HCT116 (cell line): ENCODE measurements around the gene MAPK10. TPM values are rescaled to one million over a fixed set of nuclear protein-coding genes. Genes with fewer than 3 reads are reported as not detected.

Experiments
- ATAC-seq: fragments of 200-7000 bp; cut with Tn5 transposase; 2 replicates; pipeline ENCODE4 v1.9.1; 2020; ENCODE audit warnings: mild to moderate bottlenecking, moderate library complexity
- BruUV-seq: library from RNA; stranded (reverse); fragments of 400-500 nt; replicated peaks from 2 replicates; lab custom pipeline; 2021; lab: Mats Ljungman, UMichigan
- CTCF ChIA-PET: fragments of 300-600 bp; sonication (Branson Sonifier 250); formaldehyde crosslinking; loops from one replicate; lab custom pipeline; 2021; ENCODE audit warnings: antibody characterized with exemption; lab: Charles Lee
- POLR2A ChIA-PET: fragments of 300-600, 350-600 bp; sonication (Branson Sonifier 250); formaldehyde crosslinking; loops from one replicate; lab custom pipeline; 2021; ENCODE audit warnings: antibody characterized with exemption; lab: Charles Lee
- RAD21 ChIA-PET, 2 experiments: fragments of 300-600 bp; sonication (Branson Sonifier 250); formaldehyde crosslinking; loops; one replicate each; lab custom pipeline; 2023; ENCODE audit warnings: low total read pairs in 2 of 2; ENCODE audit not compliant: uncharacterized antibody in 2 of 2, unreplicated experiment in 2 of 2, low non-redundant PET in 1 of 2; lab: Charles Lee
- DNase-seq: peaks from one replicate; pipeline ENCODE4 v3.0.0-alpha.2; 2010; ENCODE audit warnings: low read depth, low spot score
- H2AFZ ChIP-seq: fragments of 200-600 bp; shearing (Covaris generic), sonication (generic); 2 replicates; pipeline ENCODE4 v1.6.1; 2017; ENCODE audit warnings: low read depth, mixed run types, mixed read lengths, antibody characterized with exemption, low read length; ENCODE audit not compliant: poor library complexity, severe bottlenecking
- H3K27ac ChIP-seq: 2 replicates; pipeline ENCODE4 v1.5.1; 2012; ENCODE audit warnings: low read depth, low read length
- H3K27me3 ChIP-seq: fragments of 200-600 bp; sonication (generic); 2 replicates; pipeline ENCODE4 v1.6.1; 2016; ENCODE audit warnings: mixed run types, low read length, mixed read lengths; ENCODE audit not compliant: insufficient read depth
- H3K36me3 ChIP-seq, 2 experiments: fragments of 200-500 bp in 1 of 2; fragments of 200-600 bp in 1 of 2; sonication (Bioruptor generic) in 1 of 2; sonication (generic) in 1 of 2; 2 replicates each; pipeline versions ENCODE4 v1.5.1 to v1.6.1; 2014 to 2016; ENCODE audit warnings: low read length in 2 of 2, inconsistent platforms in 1 of 2, mixed read lengths in 1 of 2, mixed run types in 1 of 2; ENCODE audit not compliant: insufficient read depth in 2 of 2, control insufficient read depth in 1 of 2
- H3K4me1 ChIP-seq, 2 experiments: fragments of 200-600 bp in 1 of 2; sonication (generic) in 1 of 2; 2 replicates each; pipeline versions ENCODE4 v1.5.1 to v1.6.1; 2012 to 2017; ENCODE audit warnings: low read length in 2 of 2, inconsistent platforms in 1 of 2, mild to moderate bottlenecking in 1 of 2, mixed read lengths in 1 of 2, mixed run types in 1 of 2, moderate library complexity in 1 of 2; ENCODE audit not compliant: insufficient read depth in 2 of 2, control insufficient read depth in 1 of 2
- H3K4me2 ChIP-seq: fragments of 200-600 bp; sonication (generic); 2 replicates; pipeline ENCODE4 v1.6.1; 2017; ENCODE audit warnings: mixed run types, low read length, mixed read lengths
- H3K4me3 ChIP-seq, 2 experiments: fragments of 200-600 bp in 1 of 2; sonication (generic) in 1 of 2; replicated peaks in 1 of 2; 2 replicates each; pipeline ENCODE4 v1.5.1; 2011 to 2016; ENCODE audit warnings: low read length in 2 of 2, control low read depth in 1 of 2, low read depth in 1 of 2, mild to moderate bottlenecking in 1 of 2, mixed read lengths in 1 of 2, mixed run types in 1 of 2
- H3K79me2 ChIP-seq: fragments of 200-600 bp; sonication (generic); 2 replicates; pipeline ENCODE4 v1.6.1; 2017; ENCODE audit warnings: mild to moderate bottlenecking, mixed run types, low read length, moderate library complexity, mixed read lengths; ENCODE audit not compliant: insufficient read depth
- H3K9ac ChIP-seq: fragments of 200-600 bp; sonication (generic); 2 replicates; pipeline ENCODE4 v1.6.1; 2016; ENCODE audit warnings: low read length, mixed read lengths
- H3K9me2 ChIP-seq: fragments of 200-600 bp; sonication (generic), shearing (Covaris generic); 2 replicates; pipeline ENCODE4 v1.6.1; 2017; ENCODE audit warnings: mixed run types, mild to moderate bottlenecking, moderate library complexity; ENCODE audit not compliant: insufficient read depth
- H3K9me3 ChIP-seq, 2 experiments: fragments of 200-500 bp in 1 of 2; fragments of 200-600 bp in 1 of 2; sonication (Bioruptor generic) in 1 of 2; sonication (generic) in 1 of 2; 2 replicates each; pipeline ENCODE4 v1.6.1; 2014 to 2017; ENCODE audit warnings: low read length in 2 of 2, mixed read lengths in 2 of 2, inconsistent platforms in 1 of 2, low read depth in 1 of 2, mild to moderate bottlenecking in 1 of 2, mixed run types in 1 of 2, moderate library complexity in 1 of 2; ENCODE audit not compliant: control insufficient read depth in 1 of 2, insufficient read depth in 1 of 2
- H4K20me1 ChIP-seq: fragments of 200-600 bp; sonication (generic), shearing (Covaris generic); 2 replicates; pipeline ENCODE4 v1.6.1; 2017; ENCODE audit warnings: mixed run types, mild to moderate bottlenecking, moderate library complexity; ENCODE audit not compliant: insufficient read depth
- CEBPB ChIP-seq: IDR thresholded peaks from 2 replicates; pipeline ENCODE4 v1.6.1; 2012; ENCODE audit warnings: low read depth
- EGR1 ChIP-seq: IDR thresholded peaks from 2 replicates; pipeline ENCODE4 v1.6.1; 2012; ENCODE audit warnings: low read depth
- ELF1 ChIP-seq: IDR thresholded peaks from 2 replicates; pipeline ENCODE4 v1.6.1; 2012; ENCODE audit warnings: low read depth, borderline replicate concordance
- FOSL1 ChIP-seq: IDR thresholded peaks from 2 replicates; pipeline ENCODE4 v1.6.1; 2012; ENCODE audit warnings: low read depth
- RAD21 ChIP-seq: IDR thresholded peaks from 2 replicates; pipeline ENCODE4 v1.6.1; 2012; ENCODE audit warnings: low read depth, mild to moderate bottlenecking
- REST ChIP-seq: IDR thresholded peaks from 2 replicates; pipeline ENCODE4 v1.6.1; 2012; ENCODE audit warnings: low read depth
- SIN3A ChIP-seq: IDR thresholded peaks from 2 replicates; pipeline ENCODE4 v1.6.1; 2012; ENCODE audit warnings: low read depth
- SP1 ChIP-seq: IDR thresholded peaks from 2 replicates; pipeline ENCODE4 v1.6.1; 2012; ENCODE audit warnings: low read depth
- SRF ChIP-seq: IDR thresholded peaks from 2 replicates; pipeline ENCODE4 v1.6.1; 2012; ENCODE audit warnings: low read depth
- TCF7L2 ChIP-seq: IDR thresholded peaks from 2 replicates; pipeline ENCODE4 v1.7.0; 2011; ENCODE audit warnings: borderline replicate concordance, inconsistent platforms; ENCODE audit not compliant: insufficient read depth, insufficient read length; ENCODE audit errors: extremely low read depth
- ZNF274 ChIP-seq: fragments of 200-500 bp; sonication (Bioruptor generic); IDR thresholded peaks from 2 replicates; pipeline ENCODE4 v1.6.1; 2014; ENCODE audit warnings: mild to moderate bottlenecking, low read depth, low read length, inconsistent platforms
- intact Hi-C: fragments of 100-400 bp; cut with micrococcal nuclease; formaldehyde crosslinking; loops from 2 replicates; pipeline ENCODE4 v1.10.0; 2022
- total RNA-seq: library from RNA; stranded (reverse); gene quantifications from one replicate; pipeline ENCODE4 v1.2.1, GENCODE V29; 2021; ENCODE audit not compliant: unreplicated experiment

MAPK10 gene
- total RNA-seq, 1 experiment from 2014 or later: 0.52 TPM

- no peak overlapping the region for H3K4me3 ChIP-seq
- H3K9me3 ChIP-seq: no peaks in the 10 kb centered on the region
- no peak for TF ChIP-seq SRF
- TF ChIP-seq ZNF274: no peak
- TF ChIP-seq FOSL1: no peak
- TF ChIP-seq SIN3A: no peak
- TF ChIP-seq CEBPB: no peak
- TF ChIP-seq EGR1: no peak
- TF ChIP-seq ELF1: no peak
- TF ChIP-seq RAD21: no peak
- no peak for TF ChIP-seq REST
- TF ChIP-seq TCF7L2: no peak
- no peak for TF ChIP-seq SP1
- intact Hi-C loops: no loop called here
- RAD21 ChIA-PET: no interaction called here
- peaks cover 5% of the 10 kb centered on the region; the same call in 1 of the 2 replicates for H3K9me2 ChIP-seq
- ATAC-seq (no peak), DNase-seq (no peak)
- H3K4me1 ChIP-seq: no peaks in the 10 kb centered on the region
- H3K36me3 ChIP-seq: no peaks in the 10 kb centered on the region
- CTCF ChIA-PET: no interaction called here
- no TSS peak for BruUV-seq
- no peak overlapping the region for H2AFZ ChIP-seq
- H3K4me2 ChIP-seq: no peak overlapping the region
- POLR2A ChIA-PET: no interaction called here
- H4K20me1 ChIP-seq: no peaks in the 10 kb centered on the region
- H3K27me3 ChIP-seq: no peaks in the 10 kb centered on the region
- H3K79me2 ChIP-seq: no peaks in the 10 kb centered on the region
- no peak overlapping the region for H3K27ac ChIP-seq
- H3K9ac ChIP-seq: no peak overlapping the region
These were observed 126.8 kb downstream of the MAPK10 start for GRCh38 chr4:86233090-86233489.
